Measurements from ENCODE around the gene PRKCD. TPM values are rescaled to one million over a fixed set of nuclear protein-coding genes. Genes with fewer than 3 reads are reported as not detected.
A peak's percentile ranks its signal among the peaks of the same experiment; 100 is the strongest.

The PRKCD gene
- total RNA-seq, 1 donor from 2014 or later: 17.1 TPM

DNA sequence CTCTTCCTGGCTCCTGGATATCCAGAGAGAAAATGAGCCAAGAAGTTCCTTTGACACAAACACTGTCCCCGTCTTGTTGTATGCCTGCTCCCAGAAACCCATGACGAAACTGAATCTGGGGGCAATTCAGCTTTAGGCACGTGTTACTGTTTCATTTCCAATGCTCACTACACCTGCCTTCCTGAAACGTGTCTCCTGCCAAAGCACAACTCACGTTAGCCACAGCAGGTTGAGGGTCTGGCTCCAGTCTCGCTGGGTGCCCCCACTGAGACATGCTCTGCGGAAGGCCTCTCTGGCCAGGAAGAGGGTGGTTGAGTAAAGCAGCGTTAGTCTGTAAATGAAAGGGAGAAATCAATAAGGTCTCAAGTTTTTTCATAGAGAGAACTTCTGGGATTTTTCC lies 37.5 kb upstream of the PRKCD start:
- TF ChIP-seq, protein P1, sequence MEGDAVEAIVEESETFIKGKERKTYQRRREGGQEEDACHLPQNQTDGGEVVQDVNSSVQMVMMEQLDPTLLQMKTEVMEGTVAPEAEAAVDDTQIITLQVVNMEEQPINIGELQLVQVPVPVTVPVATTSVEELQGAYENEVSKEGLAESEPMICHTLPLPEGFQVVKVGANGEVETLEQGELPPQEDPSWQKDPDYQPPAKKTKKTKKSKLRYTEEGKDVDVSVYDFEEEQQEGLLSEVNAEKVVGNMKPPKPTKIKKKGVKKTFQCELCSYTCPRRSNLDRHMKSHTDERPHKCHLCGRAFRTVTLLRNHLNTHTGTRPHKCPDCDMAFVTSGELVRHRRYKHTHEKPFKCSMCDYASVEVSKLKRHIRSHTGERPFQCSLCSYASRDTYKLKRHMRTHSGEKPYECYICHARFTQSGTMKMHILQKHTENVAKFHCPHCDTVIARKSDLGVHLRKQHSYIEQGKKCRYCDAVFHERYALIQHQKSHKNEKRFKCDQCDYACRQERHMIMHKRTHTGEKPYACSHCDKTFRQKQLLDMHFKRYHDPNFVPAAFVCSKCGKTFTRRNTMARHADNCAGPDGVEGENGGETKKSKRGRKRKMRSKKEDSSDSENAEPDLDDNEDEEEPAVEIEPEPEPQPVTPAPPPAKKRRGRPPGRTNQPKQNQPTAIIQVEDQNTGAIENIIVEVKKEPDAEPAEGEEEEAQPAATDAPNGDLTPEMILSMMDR (IDR thresholded peaks at IDR 0.05): no peak
- no peaks in the 10 kb centered on the region for H3K27me3 Mint-ChIP-seq (ENCODE audit: low read depth)
- H3K9me3 Mint-ChIP-seq (ENCODE audit: low read depth): no peaks in the 10 kb centered on the region
- H3K27ac Mint-ChIP-seq (ENCODE audit: unreplicated experiment): no peak overlapping the region
- no peaks in the 10 kb centered on the region for H3K4me1 Mint-ChIP-seq (ENCODE audit: low read depth)
- no peak for DNase-seq (ENCODE audit: low spot score)
- no peak overlapping the region for H3K4me3 Mint-ChIP-seq (ENCODE audit: unreplicated experiment)
- peaks cover 19% of the 10 kb centered on the region for H3K36me3 Mint-ChIP-seq (ENCODE audit: low read depth)

DNA sequence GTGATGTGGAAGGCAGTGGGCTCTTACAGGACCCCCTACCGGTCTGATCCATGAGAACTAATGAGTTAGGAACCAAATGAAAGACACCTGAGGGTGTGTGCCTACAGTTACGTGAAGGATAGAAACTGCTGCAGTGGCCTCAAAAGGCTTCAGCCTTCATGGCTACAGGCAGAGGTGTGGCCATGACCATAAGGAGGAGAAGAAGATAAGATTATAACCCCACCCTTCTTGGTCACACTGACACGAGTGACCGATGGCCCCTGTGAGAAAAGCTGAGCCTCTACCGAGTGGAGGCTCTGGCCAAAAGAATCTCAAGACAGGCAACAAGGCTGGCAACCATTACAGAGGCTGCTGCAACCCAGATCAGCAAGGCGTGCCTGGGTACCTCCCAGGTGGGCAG lies 37.1 kb upstream of the PRKCD start:
- no peaks in the 10 kb centered on the region for H3K27me3 Mint-ChIP-seq (ENCODE audit: low read depth)
- peaks cover 18% of the 10 kb centered on the region for H3K36me3 Mint-ChIP-seq (ENCODE audit: low read depth)
- no peaks in the 10 kb centered on the region for H3K4me1 Mint-ChIP-seq (ENCODE audit: low read depth)
- no peak overlapping the region for H3K27ac Mint-ChIP-seq (ENCODE audit: unreplicated experiment)
- no peak for DNase-seq (ENCODE audit: low spot score)
- TF ChIP-seq, protein P1 (IDR thresholded peaks at IDR 0.05): no peak
- H3K9me3 Mint-ChIP-seq (ENCODE audit: low read depth): no peaks in the 10 kb centered on the region
- no peak overlapping the region for H3K4me3 Mint-ChIP-seq (ENCODE audit: unreplicated experiment)

DNA sequence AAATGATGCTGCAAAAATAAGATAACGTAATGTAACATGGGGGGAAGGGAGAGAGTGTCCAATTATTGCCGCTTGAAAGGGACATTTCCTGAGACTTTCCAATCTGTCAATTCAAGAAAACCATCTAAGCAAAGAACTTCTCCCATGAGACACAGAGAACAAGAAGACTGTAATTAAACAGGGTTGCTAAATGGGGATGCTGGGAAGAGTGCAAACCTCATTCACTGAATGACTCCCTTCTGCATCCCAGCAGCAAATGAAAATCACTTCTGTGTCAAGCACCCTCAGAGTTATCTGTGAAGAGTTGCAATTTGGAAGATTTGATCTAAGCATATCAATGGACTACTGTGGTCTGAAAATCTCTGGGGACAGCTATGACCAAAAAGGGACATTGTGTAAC lies 34.4 kb upstream of the PRKCD start:
- TF ChIP-seq, protein P1 (IDR thresholded peaks at IDR 0.05): no peak
- Mint-ChIP-seq H3K9me3 (ENCODE audit: low read depth) (no peaks in the 10 kb centered on the region), H3K27ac (ENCODE audit: unreplicated experiment) (no peak overlapping the region), H3K4me1 (ENCODE audit: low read depth) (peaks cover 16% of the 10 kb centered on the region), H3K27me3 (ENCODE audit: low read depth) (no peaks in the 10 kb centered on the region), H3K4me3 (ENCODE audit: unreplicated experiment) (no peak overlapping the region), H3K36me3 (ENCODE audit: low read depth) (peaks cover 17% of the 10 kb centered on the region)
- no peak for DNase-seq (ENCODE audit: low spot score)

DNA sequence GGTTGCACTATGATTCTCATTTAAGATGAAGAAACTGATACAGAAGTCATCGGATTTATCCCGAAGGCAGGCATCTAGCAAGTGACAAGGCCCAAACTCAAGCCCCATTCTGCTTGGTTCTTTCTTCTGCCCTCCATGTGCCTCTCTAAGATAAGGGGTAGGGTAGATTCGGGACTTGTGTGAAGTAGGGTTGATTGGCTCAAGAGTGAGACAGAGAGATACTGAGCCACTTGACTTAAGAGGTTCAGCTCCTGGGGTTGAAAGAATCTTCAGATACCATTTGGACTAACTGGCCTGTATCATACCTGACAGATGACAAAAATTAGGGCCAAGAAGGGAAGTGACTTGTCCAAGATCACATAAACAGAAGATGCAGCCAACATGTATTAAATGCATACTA lies 31.7 kb upstream of the PRKCD start:
- Mint-ChIP-seq H3K4me1 (ENCODE audit: low read depth) (peaks cover 16% of the 10 kb centered on the region), H3K4me3 (ENCODE audit: unreplicated experiment) (peak overlapping the region; percentile 81), H3K36me3 (ENCODE audit: low read depth) (peaks cover 7% of the 10 kb centered on the region), H3K9me3 (ENCODE audit: low read depth) (no peaks in the 10 kb centered on the region), H3K27ac (ENCODE audit: unreplicated experiment) (no peak overlapping the region), H3K27me3 (ENCODE audit: low read depth) (no peaks in the 10 kb centered on the region)
- TF ChIP-seq, protein P1 (IDR thresholded peaks at IDR 0.05): no peak
- no peak for DNase-seq (ENCODE audit: low spot score)

DNA sequence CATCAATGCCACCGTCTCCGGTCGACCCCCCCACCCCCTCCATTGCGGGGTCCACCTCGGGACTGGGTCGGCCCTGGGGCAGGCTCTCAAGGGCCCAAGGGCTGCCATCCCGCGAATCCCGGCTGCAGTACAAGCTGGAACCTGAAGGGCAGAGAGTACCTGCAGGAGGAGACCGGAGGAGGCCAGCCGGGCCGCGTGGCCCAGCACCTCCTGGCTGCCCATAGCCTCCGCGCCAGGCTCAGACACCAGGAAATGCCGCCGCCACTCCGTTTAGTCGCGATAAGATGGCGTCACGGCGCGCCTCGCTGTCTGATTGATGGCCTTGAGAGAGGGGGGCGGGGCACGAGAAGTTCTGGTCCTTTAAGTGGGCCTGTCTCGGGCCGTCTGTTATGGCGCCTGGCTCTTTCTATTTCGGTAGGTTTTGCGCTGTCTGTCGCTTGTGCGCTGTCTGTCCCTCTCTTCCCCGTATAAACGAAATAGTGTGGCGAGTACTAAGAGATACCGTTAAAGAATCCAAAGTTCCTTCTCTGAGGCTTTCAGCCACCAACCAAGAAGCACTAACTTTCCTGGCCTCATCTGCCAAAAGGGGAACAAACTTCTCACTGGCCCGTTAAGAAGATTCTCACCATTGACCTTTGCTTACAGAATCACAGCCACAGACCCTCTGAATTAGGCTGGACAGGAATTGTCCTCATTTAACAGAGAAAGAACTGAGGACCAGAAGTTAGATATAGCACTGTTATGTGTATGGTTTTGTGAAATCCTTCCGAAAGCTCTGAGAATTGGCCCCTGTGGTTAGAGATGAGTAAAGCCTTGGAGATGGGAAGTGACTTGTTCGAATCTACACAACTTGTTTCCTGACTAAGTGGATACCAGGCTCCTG lies 30.6 kb upstream of the PRKCD start, which contains the start of gene RFT1:
Gene RFT1, minus strand, starts transcription at position 257 of the 883 bp plus-strand sequence. Its CDS starts 35 bp downstream, at position 222.
- Mint-ChIP-seq H3K4me3 (ENCODE audit: unreplicated experiment) (peak within 1 kb of the TSS; percentile 81), H3K27ac (ENCODE audit: unreplicated experiment) (peak within 1 kb of the TSS; percentile 97), H3K4me1 (ENCODE audit: low read depth) (peaks cover 16% of the 10 kb centered on the region), H3K9me3 (ENCODE audit: low read depth) (no peaks in the 10 kb centered on the region), H3K27me3 (ENCODE audit: low read depth) (no peaks in the 10 kb centered on the region), H3K36me3 (ENCODE audit: low read depth) (no peaks in the 10 kb centered on the region)
- TF ChIP-seq, protein P1 (IDR thresholded peaks at IDR 0.05): peak; percentile 30
- DNase-seq (ENCODE audit: low spot score): peak; percentile 98

Data from chondrocyte (in vitro differentiated cells).